HG03095 (cell line): ENCODE results near the gene ZNF444.
"Not testable (repeated sequence)": the region's sequence is repeated elsewhere in the genome, so short reads cannot be mapped to it uniquely, and the experiment has no call there.

Experiments used
- ATAC-seq: cut with Tn5 transposase; IDR thresholded peaks from one replicate; pipeline ENCODE4 v1.9.1; 2021; ENCODE audit warnings: moderate library complexity; ENCODE audit not compliant: unreplicated experiment

The ZNF444 gene

DNA sequence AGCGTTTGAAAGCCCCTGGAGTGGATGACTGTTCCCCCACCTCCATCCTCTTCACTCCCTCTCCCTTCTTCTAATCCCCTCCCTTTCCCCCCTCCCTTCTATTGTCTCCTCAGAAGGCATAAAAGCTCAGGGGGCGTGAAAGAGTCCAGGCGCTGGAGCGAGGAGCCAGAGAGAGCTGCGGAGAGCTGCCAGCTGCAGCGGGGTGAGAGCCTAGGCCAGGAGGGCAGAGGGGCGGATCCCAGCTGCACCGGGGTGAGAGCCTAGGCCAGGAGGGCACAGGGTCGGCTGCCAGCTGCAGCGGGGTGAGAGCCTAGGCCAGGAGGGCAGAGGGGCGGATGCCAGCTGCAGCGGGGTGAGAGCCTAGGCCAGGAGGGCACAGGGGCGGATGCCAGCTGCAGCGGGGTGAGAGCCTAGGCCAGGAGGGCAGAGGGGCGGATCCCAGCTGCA, 34.8 kb downstream of the ZNF444 start, which contains the start of gene GALP:
Gene GALP (plus strand): TSS at position 148 of the 447 bp plus-strand sequence. CDS start 1,101 bp downstream, outside the sequence.
- ATAC-seq: not testable (repeated sequence)

DNA sequence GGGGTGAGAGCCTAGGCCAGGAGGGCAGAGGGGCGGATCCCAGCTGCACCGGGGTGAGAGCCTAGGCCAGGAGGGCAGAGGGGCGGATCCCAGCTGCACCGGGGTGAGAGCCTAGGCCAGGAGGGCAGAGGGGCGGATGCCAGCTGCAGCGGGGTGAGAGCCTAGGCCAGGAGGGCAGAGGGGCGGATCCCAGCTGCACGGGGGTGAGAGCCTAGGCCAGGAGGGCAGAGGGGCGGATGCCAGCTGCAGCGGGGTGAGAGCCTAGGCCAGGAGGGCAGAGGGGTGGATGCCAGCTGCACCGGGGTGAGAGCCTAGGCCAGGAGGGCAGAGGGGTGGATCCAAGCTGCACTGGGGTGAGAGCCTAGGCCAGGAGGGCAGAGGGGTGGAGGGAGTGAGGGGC, 35.2 kb downstream of the ZNF444 start:
- ATAC-seq: not testable (repeated sequence)

DNA sequence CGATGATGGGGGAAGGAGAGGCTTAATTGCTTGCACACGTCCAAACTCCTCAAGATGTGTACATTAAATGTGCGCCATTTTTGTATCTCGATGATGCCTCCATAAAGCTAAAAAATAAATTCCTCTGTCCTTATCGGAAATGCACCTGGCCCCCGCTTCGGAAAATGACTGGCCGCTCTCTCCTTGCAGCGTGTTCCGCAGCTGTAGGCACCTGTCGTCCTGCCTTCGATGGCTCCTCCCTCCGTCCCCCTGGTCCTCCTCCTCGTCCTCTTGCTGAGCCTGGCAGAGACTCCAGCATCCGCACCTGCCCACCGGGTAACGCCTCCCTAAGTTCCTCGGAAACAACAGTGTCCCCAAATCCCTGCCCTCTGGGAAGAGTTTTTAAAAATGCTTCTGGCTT, 35.8 kb downstream of the ZNF444 start:
- ATAC-seq: no peak

DNA sequence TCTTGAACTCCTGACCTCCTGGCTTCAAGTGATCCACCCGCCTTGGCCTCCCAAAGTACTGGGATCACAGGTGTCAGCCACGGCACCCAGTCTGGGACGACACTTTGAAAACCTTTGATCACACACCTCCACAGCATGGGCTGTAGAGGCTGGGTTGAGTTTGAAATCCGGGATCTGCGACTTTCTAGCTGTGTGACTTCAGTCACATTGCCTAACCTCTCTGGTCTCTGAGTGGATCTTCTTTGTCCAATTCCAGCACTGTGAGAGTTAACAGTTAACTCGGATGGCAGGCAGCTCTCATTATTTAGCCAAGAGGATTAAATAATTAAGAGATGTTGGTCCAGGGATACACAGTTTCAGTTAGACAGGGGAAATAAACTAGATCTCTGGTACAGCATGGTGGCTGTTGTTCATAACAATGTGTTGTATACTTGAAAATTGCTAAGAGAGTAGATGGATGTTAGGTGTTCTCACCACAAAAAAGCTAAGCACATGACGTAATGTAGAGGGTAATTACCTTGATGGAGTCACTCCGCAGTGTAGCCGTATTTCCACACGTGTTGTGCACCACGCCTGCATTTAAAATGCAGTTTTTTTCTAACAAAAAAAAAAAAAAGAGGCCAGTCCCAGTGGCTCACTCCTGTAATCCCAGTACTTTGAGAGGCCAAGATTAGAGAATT, 36.6 kb downstream of the ZNF444 start:
- no peak for ATAC-seq

DNA sequence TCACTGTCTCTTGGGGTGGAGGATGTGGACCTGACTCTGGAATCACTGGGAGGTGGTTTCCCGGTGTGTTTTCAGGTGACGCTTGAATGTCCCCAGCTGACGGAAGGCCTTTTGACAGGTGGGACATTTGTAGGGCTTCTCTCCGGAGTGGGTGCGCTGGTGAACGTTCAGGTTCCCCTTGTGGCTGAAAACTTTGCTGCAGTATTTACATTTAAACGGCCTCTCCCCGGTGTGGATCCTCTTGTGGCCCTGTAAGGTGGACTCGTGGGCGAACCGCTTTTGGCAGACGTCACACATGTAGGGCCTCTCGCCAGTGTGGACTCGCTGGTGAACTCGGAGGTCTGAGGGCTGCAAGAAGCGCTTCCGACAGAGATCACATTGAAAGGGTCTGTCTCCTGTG, 48.7 kb downstream of the ZNF444 start:
- no peak for ATAC-seq

DNA sequence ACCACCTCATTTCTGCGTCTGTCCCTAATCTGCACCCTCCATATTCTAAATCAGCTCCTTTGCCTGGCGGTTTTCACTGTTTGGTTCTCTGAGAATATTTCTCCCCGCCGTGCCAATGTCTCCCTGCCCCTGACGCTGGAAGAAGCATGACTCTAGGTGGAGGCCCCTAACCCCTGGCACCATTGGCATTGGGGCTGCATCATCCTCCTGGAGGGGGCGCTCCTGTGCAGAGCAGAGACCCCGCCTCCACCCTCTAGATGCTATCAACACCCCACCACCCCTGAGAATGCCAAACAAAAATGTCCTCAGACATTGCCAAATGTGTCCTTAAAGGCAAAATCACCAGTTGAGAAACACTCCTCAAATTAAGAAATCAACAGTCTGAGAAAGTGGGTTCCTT, 50.0 kb downstream of the ZNF444 start:
- no peak for ATAC-seq

DNA sequence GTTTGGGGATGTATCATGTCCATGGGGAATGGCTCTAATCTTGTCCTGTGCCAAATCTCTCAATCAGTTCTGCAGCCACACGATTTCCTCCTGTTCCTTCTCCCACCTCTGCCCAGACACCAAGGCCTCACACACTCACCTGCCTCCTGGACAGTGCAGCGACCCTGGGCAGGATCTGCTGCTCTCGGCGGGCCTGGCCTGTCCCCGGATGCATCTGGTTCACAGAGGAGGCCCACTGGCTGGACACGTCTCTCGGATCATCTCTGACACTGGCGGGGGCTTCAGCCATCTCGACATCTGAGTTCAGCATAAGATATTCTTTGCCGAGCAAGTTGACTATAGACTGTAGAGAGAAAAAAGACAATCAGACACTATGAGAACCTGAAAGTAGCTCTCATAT, 50.6 kb downstream of the ZNF444 start:
- ATAC-seq: no peak

DNA sequence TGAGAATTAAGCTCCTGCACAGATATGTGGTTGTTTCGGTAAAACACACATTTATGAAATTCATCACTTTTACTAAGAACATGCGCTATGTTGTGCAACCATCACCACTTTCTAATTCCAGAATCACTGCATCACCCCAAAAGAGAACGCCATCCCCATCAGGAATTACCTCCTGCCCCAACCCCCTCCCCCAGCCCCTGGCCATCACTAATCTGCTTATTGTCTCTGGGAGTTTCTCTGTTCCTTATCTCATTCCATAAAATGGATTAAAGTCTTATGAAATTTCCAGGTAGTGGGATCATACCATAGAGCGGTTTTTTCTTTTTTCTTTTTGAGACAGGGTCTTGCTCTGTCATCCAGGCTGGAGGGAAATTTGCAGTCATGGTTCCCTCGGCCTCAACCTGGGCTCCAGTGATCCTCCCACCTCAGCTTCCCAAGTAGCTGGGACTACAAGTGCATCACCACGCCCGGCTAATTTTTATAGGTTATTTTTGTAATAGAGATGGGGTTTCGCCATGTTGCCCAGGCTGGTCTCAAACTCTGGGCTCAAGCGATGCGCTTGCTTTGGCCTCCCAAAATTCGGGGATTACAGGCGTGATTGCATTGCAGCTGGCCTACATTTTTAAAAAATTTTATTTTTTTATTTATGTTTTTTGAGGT, 53.0 kb downstream of the ZNF444 start:
- no peak for ATAC-seq

DNA sequence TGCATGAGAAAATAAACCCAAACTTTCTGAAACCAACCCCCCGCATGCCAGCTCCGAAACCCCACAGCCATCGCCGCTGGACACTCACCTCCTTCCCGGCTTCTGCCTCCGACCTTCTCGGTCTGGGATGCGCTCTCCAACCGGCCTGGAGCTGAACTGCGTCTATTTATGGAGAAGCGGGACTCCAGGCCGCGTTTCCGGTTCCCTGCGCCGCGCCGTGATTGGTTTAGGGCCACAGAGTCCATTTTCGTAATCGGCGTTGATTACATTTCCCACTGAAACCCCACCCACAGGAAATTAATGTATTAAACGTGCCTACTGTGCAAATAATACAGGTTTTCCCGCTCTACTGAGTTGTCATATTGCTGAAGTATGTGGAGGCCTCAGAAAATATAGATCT, 56.6 kb downstream of the ZNF444 start, which contains the start of gene ZSCAN5B:
Gene ZSCAN5B (minus strand): TSS at position 138 of the 400 bp plus-strand sequence. CDS start 4,731 bp downstream, outside the sequence.
- not testable (repeated sequence) for ATAC-seq

DNA sequence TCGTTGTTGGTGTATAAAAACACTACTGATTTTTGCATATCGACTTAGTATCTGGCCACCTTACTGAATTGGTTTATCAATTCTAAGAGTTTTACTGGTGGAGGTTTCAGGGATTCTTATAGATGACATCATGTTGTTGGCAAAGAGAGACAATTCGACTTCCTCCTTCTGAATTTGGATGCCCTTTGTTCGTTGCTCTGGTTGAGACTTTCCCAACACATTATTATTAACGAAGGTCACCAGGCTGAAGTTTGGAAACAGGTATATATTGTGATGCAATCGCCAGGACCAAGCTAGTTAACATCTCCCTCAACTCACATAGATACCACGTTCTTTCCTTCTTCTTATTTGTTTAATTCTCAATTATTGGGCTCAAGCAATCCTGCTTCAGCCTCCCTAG, 58.6 kb downstream of the ZNF444 start:
- no peak for ATAC-seq

DNA sequence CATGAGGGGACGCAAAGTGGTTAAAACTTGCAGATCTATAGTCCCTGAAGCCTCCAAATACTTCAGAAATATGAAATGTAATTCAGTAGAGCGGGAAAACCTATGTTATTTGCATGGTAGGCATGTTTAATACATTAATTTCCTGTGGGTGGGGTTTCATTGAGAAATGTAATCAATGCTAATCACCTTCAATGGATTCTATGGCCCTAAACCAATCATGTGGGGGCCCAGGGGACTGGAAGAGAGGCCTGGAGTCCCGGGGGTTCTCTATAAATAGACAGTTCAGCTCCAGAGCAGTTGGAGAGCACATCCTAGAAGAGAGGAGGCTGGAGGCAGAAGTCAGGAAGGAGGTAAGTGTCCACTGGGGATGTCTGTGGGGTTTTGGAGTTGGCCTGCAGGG, 60.9 kb downstream of the ZNF444 start, which contains the start of gene ZSCAN5C:
Gene ZSCAN5C (plus strand): TSS at position 301 of the 400 bp plus-strand sequence. CDS start 3,641 bp downstream, outside the sequence.
- no peak for ATAC-seq

DNA sequence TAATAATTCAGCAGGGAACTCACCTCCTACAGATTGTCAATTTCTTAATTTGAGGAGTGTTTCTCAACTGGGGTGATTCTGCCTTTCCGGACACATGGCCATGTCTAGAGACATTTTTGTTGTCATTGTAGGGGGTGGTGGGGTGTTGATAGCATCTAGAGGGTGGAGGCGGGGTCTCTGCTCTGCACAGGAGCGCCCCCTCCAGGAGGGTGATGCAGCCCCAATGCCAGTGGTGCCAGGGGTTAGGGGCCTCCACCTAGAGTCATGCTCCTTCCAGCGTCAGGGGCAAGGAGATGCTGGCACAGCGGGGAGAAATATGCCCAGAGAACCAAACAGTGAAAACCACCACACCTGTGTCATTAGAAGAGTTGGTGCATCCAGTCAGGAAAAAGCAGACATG, 66.5 kb downstream of the ZNF444 start:
- not testable (repeated sequence) for ATAC-seq

DNA sequence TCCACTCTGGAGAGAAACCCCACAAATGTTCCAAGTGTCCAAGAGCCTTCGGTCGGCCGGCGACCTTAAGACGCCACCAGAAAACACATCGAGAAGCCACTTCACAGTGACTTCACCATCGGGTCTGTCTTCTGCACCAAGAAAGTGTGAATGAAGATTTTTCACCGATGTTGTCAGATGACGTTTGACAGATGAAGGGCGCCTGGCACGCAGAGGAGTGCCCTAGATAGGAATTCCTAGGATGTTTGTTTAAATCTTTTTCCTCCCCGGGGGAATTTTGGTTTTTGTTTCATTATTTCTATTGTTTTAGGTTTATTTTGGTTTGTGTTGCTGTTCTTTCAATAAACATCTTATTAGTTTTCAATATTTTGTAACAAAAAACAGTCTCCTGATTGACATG, 68.0 kb downstream of the ZNF444 start:
- ATAC-seq: no peak

DNA sequence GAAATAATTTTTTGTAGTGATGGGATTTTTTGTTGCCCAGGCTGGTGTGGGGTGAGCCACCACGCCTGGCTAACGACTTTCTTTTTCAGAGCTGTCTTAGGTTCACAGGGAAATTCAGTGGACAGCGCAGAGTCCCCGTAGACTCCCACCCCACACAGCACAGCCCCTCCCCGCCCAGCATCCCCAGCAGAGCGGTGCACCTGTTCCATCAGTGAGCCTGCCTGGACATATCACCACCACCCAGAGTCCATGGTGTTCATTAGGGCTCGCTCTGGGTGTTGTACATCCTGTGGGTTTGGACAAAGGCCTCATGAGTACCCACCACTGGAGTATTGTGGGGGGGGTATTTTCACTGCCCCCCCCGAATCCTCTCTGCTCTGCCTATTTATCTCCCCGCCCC, 68.9 kb downstream of the ZNF444 start:
- not testable (repeated sequence) for ATAC-seq
